GM21723 (cell line): ENCODE measurements around the gene NSD2.
"Not testable (repeated sequence)": the region's sequence is repeated elsewhere in the genome, so short reads cannot be mapped to it uniquely, and the experiment has no call there.

Experiments used
- ATAC-seq: cut with Tn5 transposase; IDR thresholded peaks from one replicate; pipeline ENCODE4 v1.9.1; 2021; ENCODE audit warnings: mild to moderate bottlenecking, moderate library complexity; ENCODE audit not compliant: unreplicated experiment

NSD2 gene

DNA sequence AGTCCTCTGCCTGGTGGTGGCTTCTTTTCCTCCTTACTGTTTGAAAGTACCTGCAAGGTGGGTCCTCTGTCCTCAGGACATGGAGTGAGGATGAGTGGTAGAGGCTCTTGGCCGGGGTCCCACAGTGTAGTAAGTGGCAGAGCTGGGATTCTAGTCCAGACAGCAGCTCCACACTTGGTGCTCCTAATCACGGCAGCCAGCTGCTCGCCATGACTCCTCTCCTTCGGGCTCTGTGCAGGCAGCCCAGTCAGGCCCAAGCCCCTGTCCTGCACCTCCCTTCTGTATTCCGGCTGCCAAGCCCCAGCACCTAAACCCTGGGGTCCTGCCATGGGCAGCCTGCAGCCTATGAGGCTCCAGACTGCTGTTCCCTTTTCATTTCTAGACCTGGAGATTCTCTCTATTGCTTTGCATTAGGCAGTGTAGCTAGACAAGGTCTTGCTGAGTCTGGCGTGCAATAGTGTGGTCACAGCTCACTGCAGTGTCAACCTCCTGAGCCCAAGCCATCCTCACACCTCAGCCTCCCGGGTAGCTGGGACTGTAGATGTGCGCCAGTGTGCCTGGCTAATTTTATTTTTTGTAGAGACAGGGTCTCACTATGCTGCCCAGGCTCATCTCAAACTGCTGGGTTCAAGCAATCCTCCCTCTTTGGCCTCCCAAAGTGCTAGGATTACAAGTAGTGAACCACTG is 24.9 kb downstream of the NSD2 start:
- ATAC-seq, result no peak

DNA sequence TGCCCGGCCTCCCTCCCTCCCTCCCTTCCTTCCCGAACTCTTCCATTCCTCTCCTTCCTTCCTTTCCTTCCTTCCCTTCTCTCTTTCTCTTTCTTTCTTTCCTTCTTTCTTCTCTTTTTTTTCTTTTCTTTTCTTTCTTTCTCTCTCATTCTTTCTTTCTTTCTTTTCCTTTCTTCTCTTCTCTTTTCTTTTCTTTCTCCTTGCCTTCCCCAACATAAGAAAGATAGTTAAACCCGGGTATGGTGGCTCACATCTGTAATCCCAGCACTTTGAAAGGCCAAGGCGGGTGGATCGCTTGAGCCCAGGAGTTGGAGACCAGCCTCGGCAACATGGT is 25.4 kb downstream of the NSD2 start:
- no peak for ATAC-seq

DNA sequence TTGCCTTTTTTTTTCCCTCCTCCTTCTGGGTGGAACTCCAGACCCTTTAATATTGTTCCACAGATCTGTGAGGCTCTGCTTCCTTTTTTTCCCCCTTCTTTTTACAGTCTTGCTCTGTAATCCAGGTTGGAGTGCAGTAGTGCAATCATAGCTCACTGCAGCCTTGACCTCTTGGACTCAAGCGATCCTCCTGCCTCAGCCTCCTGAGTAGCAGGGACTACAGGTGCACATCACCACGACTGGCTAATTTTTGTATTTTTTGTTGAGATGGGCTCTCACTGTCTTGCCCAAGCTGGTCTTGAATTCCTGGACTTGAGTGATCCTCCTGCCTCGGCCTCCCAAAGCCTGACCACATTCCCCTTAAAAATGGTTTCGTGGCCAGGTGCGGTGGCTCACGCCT is 26.8 kb downstream of the NSD2 start:
- no peak for ATAC-seq

DNA sequence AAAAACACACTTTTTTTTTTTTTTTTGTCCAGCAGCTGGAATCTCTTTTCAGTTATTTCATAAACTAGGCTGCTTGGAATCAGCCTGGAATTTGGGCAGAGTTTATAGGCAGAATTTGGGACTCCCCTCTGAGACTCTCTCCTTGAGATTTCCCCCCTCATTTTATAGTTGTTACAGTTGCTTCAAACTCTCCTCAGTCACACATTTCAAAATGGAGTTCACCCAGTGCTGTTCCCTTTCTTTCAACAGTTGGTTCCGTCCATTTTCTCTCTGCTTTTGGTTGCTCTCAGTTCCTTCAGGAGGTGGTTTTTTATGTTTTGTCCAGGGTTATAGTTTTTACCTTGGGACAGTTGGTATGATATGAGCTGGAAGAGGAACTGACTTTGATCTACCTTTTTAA is 27.5 kb downstream of the NSD2 start:
- no peak for ATAC-seq

DNA sequence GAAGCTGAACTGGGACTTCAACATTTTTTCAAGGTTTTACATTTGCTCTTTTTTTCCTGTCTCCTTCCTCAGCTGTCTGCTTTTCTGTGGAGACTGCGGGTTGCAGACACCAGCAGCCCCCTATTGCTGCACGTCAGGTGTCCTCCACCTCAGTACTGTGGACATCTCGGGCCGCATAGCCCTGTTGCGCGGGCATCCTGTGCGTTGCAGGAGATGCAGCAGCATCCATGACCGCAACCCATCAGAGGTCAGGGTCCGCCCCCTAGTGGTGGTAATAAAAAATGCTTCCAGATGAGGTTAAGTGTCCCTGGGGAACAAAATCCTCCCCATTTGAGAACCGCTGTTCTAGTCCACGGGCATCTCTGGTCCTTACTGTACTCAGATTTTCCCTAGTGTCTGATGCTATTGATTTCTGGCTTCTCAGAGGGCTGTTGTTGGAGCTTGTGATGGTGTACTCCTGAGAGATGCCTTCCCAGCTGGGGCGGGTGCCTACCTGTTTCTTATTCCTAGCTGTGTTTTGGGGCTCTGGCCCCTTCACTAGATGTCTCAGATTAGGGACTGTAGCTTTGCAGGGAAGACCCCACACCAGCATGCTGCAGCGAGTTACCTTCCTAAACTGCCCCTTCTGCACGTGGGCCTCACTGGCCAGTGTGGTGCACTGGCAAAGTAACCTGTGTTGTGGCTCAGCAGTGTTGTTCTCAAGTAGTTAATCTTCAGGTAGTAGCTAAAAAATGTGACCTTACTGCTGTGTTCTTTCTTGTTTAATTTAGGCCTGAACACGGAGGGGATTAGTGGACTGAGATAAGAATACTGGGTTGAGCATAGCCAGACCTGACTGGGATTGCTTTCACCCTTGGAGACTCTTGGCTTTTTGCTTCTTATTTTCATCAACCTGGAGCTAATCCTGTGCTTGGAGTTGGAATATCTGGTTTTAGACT is 28.2 kb downstream of the NSD2 start:
- peak; percentile 85 for ATAC-seq

DNA sequence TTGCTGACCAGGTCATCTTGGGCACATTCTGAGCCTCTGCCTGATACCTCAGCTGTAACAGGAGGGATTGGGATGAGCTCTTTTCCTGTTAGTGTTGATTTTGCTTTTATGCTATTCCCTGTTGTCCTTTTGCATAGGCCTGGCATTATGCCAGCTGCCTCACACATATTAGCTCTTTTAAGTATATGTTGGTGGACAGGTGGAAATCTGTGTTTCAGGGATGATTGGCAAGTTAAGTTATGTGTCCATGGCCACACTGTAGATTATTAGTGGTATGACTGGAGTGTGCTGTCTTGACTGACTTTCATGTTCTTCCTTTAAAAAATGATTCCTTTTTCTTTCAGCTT is 28.9 kb downstream of the NSD2 start:
- ATAC-seq, result no peak

DNA sequence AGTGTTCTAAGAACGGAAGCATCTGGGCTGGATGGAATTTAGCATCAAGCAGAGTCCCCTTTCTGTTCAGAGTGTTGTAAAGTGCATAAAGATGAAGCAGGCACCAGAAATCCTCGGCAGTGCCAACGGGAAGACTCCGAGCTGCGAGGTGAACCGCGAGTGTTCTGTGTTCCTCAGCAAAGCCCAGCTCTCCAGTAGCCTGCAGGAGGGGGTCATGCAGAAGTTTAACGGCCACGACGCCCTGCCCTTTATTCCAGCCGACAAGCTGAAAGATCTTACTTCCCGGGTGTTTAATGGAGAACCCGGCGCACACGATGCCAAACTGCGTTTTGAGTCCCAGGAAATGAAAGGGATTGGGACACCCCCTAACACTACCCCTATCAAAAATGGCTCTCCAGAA is 29.4 kb downstream of the NSD2 start:
- no peak for ATAC-seq

DNA sequence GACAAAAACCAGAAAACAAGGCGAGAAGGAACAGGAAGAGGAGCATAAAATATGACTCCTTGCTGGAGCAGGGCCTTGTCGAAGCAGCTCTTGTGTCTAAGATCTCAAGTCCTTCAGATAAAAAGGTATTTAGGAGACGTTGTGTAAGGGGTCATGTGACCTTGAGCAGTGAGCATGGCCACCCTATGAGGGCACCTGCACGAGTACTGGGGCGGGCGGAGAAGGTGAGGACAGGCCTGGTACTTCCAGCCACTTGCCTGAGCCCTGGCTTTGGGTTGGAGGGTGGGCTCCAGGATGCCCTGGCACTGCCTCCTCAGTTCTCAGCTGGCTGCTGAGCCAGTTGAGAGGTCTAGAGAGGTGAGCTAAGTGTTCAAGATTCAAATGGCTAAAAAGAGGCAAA is 29.9 kb downstream of the NSD2 start:
- ATAC-seq, result no peak

DNA sequence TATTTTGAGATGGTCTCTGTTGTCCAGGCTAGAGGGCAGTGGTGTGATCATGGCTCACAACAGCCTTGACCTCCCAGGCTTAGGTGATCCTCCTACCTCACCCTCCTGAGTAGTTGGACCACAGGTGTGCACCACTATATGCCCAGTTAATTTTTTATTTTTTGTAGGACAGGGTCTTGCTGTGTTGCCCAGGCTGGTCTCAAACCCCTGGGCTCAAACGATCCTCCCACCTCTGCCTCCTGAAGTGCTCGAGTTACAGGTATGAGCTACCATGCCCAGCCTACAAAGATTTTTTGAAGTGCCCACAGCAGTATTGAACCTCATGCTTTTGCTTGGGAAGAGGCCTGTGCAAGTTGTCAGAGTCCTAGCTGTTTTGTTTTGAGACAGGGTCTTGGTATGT is 31.1 kb downstream of the NSD2 start:
- no peak for ATAC-seq

DNA sequence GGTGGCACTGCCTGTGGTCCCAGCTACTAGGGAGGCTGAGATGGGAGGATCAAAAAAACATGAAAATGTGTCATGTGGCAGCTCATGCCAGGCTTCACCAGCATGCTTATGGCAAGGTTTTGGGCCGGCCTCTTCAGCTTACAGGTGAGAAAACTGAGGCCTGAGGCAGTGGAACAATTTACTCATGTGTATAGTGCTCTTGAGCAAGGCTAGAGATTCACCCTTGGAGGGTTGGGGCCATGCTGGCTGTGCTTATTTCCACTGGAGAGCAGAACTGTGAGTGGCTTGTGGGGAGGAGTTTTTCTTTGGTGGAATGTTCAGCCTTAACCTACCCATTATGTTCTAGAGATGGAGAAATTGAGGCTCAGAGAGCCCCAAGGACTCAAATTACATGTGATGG is 31.8 kb downstream of the NSD2 start:
- no peak for ATAC-seq

DNA sequence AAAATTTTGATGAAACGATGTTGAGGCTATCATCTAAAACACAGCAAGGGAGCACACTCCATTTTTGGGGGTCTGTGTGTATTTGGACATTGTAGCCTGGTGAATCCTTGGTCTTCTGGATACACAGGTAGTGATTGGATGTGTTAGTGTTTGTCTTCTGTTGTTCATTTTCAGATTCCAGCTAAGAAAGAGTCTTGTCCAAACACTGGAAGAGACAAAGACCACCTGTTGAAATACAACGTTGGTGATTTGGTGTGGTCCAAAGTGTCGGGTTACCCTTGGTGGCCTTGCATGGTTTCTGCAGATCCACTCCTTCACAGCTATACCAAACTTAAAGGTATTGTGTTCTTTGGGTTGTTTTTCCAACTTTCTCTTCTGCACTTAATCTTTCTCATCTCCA is 32.8 kb downstream of the NSD2 start:
- ATAC-seq, result no peak

DNA sequence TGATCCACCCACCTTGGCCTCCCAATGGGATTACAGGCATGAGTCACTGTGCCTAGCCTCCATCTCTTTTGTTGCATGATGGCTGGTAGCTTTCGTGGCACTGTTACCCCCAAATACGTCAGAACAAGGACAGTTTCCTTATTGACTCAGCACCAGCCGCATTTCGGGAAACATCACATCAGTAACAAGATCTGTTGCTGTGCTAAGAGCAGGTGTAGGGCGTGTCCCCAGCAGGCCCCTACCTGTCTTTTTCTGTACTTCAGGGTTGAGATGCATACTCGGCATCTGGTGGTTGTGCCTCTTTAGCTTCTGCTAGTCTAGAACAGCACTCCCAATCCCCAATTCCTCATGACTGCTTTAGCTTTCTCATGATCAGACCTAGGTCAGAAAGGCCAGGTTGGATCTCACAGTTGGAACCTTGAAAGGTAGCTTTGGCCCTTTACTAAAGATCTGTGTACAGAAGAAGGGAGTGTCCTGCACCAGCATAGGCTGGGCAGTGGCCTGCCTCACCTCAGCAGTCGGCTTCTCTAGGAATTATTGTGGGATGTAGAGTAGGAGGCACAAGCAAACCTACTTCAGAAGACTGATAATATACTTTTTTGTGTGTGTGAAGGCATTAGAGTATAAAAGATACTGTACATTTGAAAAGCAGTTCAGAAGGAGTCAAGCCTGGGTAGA is 36.8 kb downstream of the NSD2 start:
- ATAC-seq, result no peak

DNA sequence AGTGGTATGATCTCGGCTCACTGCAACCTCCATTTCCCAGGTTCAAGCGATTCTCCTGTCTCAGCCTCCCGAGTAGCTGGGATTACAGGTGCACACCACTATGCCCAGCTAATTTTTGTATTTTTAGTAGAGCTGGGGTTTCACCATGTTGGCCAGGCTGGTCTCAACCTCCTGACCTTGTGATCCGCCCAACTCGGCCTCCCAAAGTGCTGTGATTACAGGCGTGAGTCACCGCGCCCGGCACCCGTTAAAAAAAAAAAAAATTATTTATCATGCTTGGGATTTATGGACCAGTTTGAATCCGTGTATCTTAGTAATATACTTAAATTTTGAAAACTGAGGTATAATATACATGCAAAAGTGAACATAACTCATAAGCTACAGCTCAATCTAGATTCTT is 38.5 kb downstream of the NSD2 start:
- not testable (repeated sequence) for ATAC-seq

DNA sequence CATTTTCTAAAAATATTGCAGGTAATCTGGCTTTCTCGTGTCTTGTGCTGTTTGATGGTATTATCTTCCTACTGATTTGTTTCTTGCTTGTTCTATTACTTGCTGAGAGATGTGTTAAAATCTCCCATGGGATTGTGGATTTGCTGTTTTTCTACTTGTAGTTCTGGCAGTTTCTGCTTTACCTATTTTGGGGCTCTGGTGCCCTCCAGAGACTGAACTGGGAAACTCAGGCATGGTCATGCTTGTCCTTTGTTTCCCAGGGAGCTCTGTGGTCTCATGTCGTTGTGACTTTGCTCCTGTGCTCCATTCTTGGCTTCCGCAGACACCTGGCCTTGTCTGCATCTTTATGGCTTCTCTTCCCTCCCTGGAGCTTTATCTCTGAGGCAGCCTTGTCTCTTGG is 39.5 kb downstream of the NSD2 start:
- ATAC-seq, result no peak

DNA sequence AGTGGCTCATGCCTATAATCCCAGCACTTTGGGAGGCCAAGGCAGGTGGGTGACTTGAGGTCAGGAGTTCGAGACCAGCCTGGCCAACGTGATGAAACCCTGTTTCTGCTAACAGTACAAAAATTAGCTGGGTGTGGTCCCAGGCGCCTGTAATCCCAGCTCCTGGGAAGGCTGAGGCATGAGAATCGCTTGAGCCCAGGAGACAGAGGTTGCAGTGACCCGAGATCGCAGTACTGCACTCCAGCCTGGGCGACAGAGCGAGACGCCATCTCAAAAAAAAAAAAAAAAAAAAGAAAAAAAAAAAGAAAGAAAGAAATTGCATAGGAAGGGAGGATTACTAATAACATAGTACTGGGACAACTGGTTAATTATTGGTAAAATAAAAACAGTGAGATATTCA is 40.1 kb downstream of the NSD2 start:
- ATAC-seq, result not testable (repeated sequence)

DNA sequence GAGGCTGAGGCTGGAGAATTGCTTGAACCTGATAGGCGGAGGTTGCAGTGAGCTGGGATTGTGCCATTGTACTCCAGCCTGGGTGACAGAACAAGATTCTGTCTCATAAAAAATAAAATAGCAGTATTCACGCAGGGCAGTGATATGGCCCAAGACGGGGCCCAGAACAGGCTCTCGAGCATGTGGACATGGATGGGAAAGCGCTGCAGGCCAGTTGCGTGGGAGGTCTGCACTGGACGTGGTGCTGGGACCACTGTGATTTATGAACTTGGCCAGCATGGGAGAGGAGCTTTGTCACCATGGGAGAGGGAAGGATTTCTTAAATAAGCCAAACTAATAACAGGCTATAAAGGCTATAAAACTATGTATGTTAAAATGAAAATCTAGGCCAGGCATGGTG is 51.6 kb downstream of the NSD2 start:
- no peak for ATAC-seq

DNA sequence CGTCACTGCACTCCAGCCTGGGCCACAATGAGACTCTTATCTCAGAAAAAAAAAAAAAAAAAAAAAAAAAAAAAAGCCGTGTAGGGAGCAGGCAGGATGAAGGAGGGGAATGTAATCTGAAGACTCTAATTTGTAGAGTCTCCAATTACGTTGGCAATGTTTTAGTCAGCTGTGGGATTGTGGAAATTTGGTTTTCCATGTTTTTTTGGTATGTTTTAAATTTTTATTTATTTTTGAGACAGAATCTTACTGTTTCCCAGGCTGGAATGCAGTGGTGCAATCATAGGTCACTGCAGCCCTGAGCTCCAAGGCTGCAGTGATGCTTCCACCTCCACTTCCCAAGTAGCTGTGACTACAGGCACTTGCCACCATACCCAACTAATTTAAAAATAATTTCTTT is 56.5 kb downstream of the NSD2 start:
- ATAC-seq, result no peak

DNA sequence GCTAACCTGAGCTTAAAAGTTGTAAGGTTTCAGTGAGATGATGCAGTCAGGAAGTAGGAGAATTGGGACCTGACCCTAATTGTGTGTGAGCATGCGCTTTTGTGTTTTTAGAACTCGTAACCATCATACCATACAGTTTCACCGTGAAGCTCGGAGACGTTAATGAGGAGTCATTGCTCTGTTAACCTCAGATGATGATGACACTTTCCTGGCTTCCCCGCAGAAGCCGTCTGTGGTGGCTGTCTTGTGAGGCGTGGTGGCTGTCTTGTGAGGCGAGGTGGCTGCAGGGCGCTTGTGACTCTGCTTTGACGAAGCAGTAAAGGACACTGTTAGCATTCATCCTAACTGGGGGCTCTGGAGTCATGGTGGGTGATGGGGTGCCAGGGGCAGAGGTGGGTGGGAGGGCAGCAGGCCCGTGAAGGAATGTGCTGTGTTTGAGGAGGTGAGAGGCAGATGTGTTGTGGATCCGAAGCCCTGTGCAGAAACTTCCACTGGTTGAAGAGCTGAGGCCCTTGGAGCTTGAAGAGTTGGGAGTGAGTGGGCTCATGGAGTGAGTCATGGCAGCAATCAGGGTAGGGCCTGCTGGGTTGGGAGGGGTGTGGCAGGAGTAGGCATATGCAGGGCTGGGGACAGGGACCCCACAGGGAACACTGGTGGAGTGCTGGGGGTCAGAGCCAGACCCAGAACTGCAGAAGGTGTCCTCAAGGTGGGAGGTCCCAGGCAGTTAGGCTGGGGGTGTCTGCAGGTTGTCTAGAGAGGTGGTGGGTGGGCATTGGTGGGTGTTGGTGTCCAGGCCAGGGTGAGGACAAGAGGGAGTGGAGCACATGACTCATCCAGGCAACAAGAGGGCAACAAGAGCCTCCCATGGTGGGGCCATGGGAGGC is 57.4 kb downstream of the NSD2 start:
- ATAC-seq, result no peak

DNA sequence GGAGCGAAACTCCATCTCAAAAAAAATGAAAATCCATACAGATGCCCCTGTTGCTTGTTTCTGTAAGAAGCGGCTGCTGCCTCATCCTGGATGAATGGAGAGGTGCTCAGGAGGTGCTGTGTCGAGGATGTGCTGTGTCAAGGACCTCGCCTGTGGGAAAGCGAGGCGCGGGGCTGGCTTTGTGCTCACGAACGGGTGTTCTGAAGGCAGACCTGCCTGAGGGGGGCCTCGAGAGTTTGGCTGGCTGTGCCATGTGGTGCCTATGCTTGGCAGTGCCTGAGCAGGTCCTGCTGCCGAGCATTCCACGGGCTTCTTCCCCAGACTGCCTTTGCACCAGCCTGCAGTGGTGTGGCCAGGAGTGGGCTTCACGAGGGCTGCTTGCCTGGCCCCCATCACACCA is 61.5 kb downstream of the NSD2 start:
- ATAC-seq, result no peak

DNA sequence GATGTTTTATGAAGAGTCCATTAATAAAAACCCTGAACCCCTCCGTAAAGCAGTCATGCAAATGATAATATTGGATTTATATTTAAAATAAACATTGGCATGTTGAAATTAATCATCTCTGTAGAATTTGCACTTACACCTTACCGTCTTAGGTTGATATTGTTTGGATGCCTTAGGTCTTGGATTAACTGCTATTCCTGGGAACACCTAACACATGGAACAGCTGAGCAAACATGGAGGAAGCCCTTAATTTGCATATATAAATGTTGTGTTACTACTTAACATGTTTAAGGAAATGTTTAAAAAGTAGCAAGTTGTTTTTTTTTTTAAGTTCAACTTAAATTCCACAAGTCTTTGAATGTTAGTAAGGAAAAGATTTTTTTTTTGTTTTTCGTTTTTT is 62.5 kb downstream of the NSD2 start:
- ATAC-seq, result no peak

DNA sequence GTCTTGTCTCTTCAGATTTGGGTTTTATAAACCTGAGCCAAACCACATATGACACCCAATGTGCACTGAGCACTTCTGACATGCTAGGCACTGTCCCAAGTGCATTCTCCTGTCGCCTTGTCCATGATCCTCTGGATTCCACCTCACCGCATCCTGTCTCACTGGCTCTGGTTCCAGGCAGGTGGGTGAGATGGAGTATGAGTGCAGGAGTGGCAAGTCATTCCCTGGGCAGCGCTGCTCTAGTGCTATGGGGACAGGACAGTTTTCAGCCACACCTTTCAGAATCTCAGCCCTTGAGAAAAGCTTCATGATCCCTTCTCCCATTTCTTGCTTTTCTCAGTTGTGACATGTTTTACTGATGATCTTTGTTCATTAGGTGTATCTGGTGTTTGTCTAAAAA is 66.4 kb downstream of the NSD2 start:
- no peak for ATAC-seq
